AG09309 (cell line): Measurements from ENCODE around the gene PARP3.

Source experiments
- DNase-seq: peaks from one replicate; pipeline ENCODE4 v3.0.0-alpha.2; 2010; ENCODE audit warnings: low read depth
- H3K4me3 ChIP-seq: 2 replicates; pipeline ENCODE4 v1.5.1; 2011; ENCODE audit warnings: mild to moderate bottlenecking, low read depth, low read length, moderate library complexity; ENCODE audit not compliant: control insufficient read depth
- CTCF ChIP-seq: IDR thresholded peaks from 2 replicates; pipeline ENCODE4 v1.5.1; 2011; ENCODE audit warnings: mild to moderate bottlenecking, low read depth, low read length, inconsistent platforms; ENCODE audit not compliant: insufficient read depth, control insufficient read depth; ENCODE audit errors: missing control alignments

PARP3 gene

GRCh38 chr3:51945031-51945840 lies 3.1 kb downstream of the PARP3 start:
- no peak for TF ChIP-seq CTCF
- DNase-seq, result no peak
- H3K4me3 ChIP-seq, result no peak overlapping the region

- H3K4me3 ChIP-seq, result no peak overlapping the region
- TF ChIP-seq CTCF, result no peak
- DNase-seq, result no peak
These were observed 4.0 kb downstream of the PARP3 start for GRCh38 chr3:51945926-51946705.

- DNase-seq, result no peak
- no peak for TF ChIP-seq CTCF
- no peak overlapping the region for H3K4me3 ChIP-seq
These were observed 4.6 kb downstream of the PARP3 start for GRCh38 chr3:51946796-51947195.

- H3K4me3 ChIP-seq, result no peak overlapping the region
- no peak for TF ChIP-seq CTCF
- DNase-seq, result no peak
These were observed 5.2 kb downstream of the PARP3 start for GRCh38 chr3:51947215-51947900.

GRCh38 chr3:51948016-51948580 lies 5.9 kb downstream of the PARP3 start:
- no peak overlapping the region for H3K4me3 ChIP-seq
- no peak for TF ChIP-seq CTCF
- no peak for DNase-seq

GRCh38 chr3:51949121-51949520 lies 7.0 kb downstream of the PARP3 start:
- no peak overlapping the region for H3K4me3 ChIP-seq
- TF ChIP-seq CTCF, result no peak
- DNase-seq, result no peak
